Activated naive CD8-positive, alpha-beta T cell treated with anti-CD3 and anti-CD28 coated beads, Interleukin-2, amount 50 U/mL, for 16 hours (primary cell): ENCODE data around the gene OTUD1.

Experiments
- DNase-seq: peaks from one replicate; pipeline ENCODE4 v3.0.0-alpha.2; 2020; ENCODE audit warnings: low read depth, low spot score

OTUD1 gene

DNA sequence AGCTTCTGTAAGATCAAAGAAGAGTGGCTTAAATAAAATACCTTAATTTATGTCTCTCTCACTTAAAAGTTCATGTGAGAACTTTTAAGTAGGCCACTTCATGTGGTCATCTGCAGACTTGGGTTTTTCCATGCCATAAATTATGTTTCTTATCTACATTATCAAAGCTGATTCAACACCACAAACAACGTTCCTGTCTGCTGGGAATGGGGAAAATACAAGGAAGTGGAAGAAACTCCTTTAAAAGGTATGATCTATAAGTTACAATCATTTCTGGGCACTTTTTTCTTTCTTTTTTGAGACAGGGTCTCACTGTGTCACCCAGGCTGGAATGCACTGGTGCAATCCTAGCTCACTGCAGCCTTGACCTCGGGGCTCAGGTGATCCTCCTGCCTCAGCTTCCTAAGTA is 16.9 kb upstream of the OTUD1 start:
- no peak for DNase-seq

DNA sequence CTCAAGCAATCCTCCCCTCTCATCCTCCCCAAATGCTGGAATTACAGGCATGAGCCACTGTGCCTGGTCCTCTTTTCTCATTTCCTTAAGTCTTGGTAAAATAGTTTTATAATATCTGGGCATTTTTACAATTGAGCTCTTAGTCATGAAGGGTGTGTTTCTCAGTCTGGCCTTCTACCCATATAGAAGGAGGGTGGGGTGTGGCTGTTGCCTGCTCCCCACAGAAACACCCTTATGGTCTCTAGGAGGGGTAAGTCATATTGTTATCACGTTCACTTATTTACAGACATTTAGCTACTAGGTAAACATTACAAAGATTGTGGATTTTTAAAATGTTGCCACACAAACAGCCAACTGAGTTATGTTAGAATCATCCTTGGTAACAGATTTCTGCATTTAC is 6.7 kb upstream of the OTUD1 start:
- DNase-seq = no peak

DNA sequence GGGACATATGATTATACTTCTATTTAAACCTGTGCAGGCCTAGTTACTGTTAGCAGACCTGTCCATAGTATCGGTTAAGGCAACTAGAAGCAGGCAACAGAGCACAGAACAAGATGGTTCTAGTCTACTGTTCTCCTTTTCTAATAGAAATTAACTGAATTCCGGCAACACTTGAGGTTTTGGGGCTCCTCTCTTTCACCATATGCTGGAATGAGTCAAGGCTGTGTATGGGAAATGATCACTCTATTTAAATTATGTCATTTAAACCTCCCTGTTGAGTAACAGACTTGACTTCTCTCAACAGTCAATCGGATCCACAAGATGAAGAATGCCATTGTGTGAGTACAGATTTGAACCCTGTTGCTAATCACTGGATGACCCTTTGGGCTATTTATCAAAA is 6.2 kb upstream of the OTUD1 start:
- no peak for DNase-seq

- DNase-seq = no peak
These were observed 5.2 kb upstream of the OTUD1 start for GRCh38 chr10:23433701-23434100.

- no peak for DNase-seq
These were observed 3.5 kb upstream of the OTUD1 start for GRCh38 chr10:23435378-23435777.

DNA sequence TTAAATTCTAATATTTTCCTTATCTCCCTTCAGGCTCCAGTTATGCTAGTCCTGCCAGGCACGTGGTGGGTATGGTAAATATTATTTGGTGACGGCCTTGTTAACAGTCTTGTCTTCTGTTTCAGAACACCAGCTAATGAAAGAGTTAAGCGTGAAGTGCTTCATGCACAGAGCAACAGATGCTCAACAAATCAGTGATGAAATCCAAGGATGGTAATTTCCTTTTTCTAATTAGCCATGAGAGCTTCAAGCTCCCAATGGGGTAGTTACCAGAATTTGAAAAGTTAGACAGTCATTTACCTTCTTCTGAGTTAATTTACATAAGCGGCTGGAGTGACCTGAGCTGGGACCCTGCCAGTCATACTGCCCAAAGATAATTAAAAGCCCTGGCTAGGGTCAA is 1.9 kb upstream of the OTUD1 start:
- no peak for DNase-seq

- DNase-seq = no peak
These were observed 820 bp upstream of the OTUD1 start for GRCh38 chr10:23437963-23438546.

GRCh38 chr10:23439452-23439960 is 631 bp downstream of the OTUD1 start:
- DNase-seq = no peak

GRCh38 chr10:23439961-23440889 is 1.4 kb downstream of the OTUD1 start:
- no peak for DNase-seq

DNA sequence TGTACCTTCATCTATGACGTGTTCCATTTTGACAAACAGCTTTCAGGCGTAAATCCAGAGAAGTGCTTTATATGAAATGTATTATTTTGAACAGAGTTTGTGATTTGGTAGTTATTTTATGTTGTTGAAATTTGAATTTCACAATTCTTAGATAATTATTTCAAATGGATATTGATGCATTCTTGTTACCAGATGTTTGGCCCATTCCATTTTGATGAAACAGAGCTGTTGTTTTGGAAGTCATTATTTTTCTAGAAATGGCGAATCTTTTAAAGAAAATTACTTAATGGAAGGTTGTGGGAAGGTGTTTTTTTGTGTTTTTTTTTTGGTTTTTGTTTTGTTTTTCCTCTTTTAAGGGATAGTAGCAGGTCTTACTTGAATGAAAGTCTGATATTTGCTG is 2.4 kb downstream of the OTUD1 start:
- no peak for DNase-seq

GRCh38 chr10:23442936-23443335 is 4.1 kb downstream of the OTUD1 start:
- DNase-seq = no peak

- no peak for DNase-seq
These were observed 6.7 kb downstream of the OTUD1 start for GRCh38 chr10:23445591-23445990.

DNA sequence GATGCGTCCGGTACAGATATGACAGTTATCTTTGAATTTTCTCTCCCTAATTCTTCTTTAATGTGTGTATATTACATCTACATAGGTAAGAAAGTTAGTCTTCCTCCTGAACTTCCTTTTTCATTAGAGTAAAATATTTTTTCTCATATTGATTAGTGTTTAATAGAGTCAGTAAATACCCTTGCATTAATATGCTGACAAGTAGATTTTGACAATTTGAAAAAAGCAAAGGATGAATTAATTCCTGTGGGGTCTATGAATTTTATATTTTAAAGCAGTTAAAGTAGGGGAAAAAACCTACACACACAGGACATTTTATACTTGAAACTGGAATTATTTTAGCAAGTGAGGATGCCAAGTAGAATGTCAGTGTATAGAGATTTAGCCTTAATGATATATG is 9.4 kb downstream of the OTUD1 start:
- no peak for DNase-seq

DNA sequence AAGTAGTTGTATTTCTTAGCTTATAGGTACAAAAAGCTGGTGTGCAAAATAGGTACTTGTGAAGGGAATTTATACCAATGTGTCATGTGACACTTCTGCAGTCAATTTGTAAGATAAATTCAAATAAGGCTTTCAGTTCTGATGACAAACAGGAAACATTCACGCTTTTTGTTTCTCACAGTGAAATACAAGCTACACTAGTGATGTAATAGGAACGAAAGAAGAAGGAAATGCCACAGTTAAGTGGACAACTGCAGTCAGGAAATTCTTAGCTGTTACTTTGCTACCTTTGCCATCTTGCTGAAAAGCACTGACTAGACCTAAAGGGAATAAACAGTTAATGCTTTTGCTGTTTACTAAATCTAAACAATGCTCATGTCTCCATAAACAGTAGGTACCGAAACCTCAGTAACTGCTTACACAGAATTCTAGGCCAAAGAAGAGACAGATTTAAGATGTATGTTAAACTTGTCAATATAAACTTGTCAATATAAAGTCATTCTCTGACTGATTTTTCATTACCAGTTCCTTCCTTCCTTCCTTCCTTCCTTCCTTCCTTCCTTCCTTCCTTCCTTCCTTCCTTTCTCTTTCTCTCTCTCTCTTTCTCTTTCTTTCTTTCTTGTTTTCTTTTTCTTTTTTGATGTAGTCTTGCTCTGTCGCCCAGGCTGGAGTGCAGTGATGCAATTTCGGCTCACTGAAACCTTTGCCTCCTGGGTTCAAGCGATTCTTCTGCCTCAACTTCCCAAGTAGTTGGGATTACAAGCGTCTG is 10.1 kb downstream of the OTUD1 start:
- no peak for DNase-seq

DNA sequence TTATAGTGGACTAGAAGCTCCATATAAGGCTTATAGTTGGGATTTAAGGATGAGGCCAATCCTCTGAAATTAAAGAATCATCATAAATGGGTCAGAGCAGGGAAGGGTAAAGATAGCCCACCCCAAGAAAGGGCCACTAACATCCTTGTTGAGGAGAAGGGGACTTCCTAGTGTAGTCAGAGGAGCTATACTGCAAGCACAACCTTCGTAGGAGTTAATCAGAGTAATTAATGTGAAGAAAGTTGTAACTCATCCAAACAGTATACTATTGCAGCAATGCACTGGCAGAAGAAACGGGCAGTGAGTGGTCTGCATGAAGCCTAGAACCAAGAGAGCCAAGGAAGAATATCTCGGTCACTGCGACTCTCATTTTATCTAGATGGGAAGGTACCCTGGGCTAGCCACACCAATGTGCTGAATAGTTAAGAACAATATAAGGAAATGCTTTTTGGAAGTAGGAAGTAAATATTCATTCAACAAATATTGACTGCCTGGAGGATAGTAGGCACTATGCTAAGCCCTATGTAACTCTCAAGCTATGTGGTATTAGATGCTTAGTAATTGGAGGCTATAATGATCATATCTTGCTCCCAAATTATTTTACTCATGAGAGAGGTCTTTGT is 13.3 kb downstream of the OTUD1 start:
- no peak for DNase-seq

DNA sequence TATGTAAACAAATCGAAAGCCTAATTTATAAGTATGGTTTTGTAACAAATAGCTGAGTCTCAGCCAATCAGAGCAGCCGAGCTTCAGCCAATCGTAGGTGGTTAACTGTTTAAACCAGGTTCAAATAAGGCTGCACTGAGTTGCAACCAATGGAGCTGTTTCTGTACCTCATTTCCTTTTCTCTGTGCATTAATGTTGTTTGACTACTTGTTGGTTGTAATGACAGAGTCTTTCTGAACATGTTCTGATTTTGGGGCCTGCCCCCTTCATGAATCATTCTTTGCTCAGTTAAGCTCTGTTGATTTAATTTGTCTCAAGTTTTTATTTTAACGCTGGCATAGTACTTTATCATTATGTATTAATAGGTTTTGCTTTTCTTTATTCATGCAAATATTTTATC is 14.6 kb downstream of the OTUD1 start:
- DNase-seq = no peak

DNA sequence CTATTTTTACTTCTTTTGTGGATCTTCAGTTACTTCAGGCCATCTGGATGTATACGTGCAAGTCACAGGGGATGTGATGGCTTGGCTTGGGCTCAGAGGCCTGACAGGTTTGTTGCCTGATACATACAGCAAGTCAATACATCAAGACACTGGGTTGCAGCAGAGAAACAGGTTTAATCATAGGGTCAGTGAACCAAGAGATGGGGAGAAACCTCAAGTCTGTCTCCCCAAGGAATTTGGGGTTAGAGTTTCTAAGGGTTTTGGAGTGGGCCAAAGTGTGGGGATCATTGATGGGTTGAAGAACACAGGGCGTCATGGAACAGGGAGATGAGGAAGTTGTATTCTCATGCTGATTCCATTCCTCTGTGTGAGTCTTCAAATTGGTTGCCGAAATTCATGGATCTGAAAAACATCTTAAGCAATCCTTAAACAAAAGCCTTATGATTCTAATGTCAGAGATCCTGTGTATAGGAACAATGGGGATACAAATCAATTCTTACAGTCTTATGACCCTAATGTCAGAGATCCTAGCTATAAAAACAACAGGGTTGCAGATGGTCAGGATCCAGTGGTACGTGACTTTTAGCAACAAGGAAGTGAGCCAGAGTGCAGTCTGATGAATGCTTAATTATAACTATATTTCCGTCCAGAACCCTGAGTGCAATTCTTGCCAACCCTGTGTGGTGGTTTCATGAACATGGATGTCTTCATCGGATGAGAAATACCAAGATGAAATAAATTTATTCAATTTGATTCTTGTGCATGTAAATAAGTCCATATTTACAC is 18.9 kb downstream of the OTUD1 start:
- DNase-seq = no peak

DNA sequence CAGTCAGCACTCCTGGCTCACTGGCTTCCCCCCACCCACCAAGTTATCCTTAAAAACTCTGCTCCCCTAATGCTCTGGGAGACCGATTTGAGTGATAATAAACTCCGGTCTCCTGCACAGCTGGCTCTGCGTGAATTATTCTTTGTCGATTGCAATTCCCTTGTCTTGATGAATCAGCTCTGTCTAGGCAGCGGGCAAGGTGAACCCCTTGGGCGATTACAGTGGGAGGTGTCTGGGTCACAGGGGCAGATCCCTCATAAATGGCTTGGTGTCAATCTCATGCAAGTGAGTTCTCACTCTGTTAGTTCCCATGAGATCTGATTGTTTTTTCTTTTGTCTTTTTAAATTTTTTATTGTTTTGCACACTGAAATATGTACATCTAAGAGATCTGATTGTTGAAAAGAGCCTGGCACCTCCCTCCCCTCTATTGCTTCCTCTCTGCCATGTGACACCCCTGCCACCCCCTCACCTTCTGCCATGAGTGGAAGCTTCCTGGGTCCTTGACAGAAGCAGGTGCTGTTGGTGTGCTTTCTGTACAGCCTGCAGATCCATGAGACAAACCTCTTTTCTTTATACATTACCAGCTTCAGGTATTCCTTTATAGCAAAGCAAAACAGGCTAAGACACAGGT is 20.5 kb downstream of the OTUD1 start:
- DNase-seq = no peak

DNA sequence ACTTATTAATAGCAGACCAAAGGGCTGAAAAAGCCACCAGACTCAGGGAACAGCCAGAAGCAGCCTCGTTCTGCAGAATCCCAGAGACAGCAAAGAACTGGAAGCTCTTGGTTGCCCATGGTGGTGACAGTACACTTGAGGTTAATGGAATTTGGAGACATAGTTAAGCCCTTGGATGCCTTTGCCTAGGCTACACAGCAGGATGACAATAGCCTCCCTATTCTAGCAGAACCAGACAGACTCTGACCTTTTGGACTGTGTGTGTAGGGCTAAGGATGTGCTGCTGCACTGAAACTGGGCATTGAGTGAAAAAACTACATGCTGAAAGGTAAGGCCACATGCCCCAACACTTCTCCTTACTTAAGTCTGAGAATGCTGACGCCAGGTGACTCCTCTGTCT is 22.7 kb downstream of the OTUD1 start:
- no peak for DNase-seq

- no peak for DNase-seq
These were observed 28.1 kb downstream of the OTUD1 start for GRCh38 chr10:23467012-23467411.

DNA sequence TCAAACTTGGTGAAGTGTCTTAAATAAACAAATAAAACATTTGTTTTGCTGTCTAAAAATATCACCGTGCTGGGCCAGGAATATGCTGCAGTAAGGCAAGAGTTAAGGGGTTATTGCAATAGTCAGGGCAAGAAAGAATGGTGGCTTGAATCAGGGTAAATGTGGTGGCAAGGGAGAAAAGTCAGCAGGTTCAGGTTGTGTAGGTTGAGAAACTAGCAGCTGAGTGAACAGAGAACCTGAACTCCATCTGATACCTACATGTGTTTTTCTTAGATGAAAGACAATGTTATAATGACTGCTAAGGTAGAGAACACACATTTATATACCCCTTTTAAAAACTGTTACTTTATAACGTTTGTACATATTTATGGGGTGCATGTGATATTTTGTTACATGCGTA is 28.7 kb downstream of the OTUD1 start:
- DNase-seq = no peak
